Hepatic stellate cell (primary cell): ENCODE measurements around the gene TMEM217.
"Not testable (repeated sequence)": the region's sequence is repeated elsewhere in the genome, so short reads cannot be mapped to it uniquely, and the experiment has no call there.

Experiments
- DNase-seq: peaks from one replicate; pipeline ENCODE4 v3.0.0; 2011; ENCODE audit warnings: low spot score

TMEM217 gene

DNA sequence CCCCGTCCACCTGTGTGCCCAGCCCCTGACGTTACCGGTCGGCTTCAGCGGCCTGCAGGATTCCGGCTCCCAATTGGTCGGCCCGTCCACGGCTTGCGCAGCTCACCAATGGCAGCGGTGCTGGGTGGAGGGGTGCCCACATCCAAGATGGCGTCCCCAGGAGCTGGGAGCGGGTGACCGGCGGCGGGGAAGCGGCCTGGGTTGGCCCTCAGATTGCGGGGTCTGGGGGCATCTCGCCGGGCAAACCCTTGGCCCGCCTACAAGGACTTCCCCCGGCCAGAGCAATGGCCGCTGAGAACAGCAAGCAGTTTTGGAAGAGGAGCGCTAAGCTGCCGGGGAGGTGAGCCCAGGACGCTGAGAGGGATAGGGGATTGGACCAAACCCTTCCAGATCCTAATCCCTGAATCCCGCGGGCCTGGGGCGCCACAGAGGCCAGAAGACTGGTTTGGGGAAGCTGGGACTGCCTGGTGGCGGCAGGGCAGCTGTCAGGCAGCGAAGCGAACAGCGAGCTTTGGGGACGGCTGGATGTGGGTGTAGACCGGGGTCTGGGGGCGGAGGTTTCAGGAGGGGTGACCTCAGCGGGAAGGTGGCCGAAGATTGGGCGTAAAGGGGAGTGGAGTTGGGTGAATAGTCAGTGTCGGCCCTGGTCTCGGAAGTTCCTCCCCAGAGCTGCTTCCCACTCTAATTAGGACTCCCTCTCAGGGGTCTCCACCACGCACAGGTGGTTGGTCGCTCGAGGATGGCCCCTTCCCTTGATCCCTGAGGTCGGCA is at the start of gene TMEM217, which contains the start of gene TBC1D22B:
TSS of gene TMEM217 (minus strand) at position 511 of the 771 bp plus-strand sequence. CDS start 39,114 bp downstream, outside the sequence.
TSS of gene TBC1D22B (plus strand) at position 139 of the 771 bp plus-strand sequence. CDS start at position 285, 146 bp downstream.
- DNase-seq: peak; percentile 98

DNA sequence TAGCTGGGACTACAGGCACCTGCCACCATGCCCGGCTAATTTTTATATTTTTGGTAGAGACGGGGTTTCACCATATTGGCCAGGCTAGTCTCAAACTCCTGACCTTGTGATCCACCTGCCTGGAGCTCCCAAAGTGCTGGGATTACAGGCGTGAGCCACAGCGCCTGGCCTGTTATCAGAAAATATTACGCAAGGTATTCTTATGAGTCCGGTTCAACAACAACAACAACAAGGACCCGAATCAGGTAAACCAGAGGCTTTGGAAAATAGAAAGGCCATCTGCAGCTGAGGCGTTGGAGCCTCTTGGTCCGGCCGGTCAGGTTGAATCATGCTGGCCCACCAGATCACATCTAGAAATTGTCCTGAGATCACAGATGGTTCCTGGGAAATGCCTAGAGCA is 49.5 kb upstream of the TMEM217 start:
- not testable (repeated sequence) for DNase-seq

DNA sequence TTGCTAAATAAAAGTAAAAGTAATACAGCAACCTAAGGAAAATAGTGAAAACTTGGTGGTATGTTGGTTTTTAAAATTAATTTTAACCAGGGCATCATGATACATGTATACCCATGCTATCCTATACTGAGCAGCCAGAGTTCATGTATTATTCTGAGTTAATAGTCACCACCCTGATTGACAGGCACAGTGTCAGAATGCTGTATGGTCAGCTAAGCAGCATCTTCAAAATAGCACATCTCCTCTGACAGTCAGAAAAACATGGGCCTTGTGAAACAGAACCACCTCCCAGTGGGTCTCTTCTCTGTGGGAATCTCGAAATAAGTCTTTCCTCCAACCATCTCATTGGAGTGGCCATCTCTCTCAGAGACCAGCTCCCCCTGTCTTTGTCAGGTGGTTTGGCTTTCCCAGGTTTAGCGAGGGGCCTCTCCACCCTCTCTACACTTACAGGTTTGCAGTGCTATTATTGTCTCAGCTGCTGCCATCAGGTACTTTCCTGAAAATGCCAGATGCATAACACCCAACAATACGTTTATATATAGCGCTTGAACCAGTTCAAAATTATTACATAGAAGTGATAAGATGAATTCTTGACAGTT is 48.8 kb upstream of the TMEM217 start:
- DNase-seq: no peak

DNA sequence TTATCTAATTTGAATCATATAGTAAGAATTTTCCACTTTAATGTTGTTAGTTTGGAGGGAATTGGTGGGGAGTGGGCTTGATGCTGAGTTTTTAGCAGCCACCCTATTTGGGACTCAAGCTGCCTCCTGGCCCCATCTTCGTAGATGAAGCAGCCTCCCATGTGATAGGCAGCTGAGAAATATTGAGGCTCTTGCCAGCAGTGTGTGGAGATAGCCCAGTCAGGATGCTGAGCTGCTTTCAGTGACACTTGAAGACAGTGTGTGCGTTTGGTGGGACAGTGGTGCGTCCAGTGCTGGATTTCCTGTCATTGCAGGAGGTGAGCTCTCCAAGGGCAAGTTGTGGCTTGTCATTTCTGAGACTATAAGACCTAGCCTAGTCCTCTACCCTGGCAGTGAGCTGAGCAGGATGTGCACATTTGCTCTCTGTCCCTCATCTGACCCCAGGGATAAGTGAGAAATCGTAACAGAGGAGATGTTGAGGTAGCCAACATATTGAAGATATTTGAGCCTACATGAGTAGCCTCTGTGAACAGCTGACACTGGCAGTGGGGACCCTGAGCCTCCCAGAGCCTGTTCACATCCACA is 48.0 kb upstream of the TMEM217 start:
- DNase-seq: no peak

DNA sequence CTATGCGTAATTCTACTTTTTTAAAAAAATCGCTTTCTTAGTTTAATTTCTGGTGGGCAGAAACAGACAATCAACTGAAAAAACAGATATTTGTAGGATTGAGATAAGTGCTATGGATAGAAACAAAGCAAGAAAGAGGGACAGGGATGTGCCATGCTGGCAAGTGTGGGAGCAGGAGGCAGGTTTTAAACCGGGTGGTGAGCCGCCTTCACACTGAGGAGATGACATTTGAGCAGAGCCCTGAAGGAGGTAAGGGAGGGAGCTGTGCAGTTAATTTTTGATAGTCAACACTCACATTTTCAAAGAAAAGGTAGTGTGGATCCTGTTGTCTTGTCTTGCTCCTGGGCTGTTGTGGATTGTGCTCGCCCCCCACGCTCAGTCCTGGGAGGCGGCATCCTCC is 46.8 kb upstream of the TMEM217 start:
- no peak for DNase-seq

DNA sequence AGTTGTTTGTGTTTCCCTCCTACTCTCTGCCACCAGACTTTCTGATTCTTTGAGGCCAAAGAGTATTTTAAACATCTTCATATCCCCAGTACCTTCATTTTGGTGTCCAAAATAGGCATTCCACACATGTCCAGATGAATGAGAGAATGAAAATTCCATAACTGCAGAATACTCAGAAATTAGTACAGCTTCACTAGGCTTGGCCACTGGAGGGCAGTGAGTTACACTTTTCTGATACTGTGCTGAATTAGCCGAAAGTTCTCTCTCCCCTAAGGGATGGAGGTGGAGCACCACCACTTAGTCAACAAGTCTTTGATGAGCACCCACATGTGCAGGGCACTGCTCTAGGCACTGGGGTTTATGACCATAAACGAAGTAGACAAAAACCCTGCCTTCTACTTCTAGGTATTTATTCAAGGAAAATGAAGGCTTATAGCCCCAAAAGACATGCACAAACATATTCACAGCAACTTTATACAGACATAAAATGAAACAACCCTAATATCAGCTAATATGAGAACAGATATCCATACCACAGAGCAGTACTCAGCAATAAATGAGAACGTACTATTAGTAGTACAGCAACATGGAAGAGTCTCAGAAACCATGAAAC is 46.1 kb upstream of the TMEM217 start:
- DNase-seq: peak; percentile 53

DNA sequence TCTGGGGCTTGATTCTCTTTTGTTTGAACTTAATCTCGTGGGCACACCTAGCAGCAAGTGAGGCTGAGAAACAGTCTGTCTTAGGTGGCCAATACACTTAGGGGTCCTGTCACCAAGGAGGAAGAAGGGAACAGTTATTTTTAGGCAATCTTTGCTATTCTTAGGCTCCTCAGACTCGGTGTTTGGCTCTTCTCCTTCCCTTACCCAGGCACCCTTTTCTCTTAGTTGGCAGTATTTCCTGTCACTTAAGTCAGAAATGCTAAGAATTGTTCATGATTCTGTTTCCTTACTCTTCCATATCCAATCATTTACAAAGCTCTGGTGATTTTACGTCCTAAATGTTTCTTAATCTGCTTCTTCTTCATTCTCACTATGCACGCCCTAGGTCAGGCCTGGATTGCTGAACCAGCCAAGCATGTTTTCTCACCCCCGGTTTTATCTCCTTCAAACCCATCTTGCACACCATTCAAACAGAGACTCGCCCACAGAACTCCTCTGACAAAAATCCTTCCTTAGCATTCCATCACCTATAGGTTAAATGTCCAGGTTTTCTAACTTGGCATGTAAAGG is 45.2 kb upstream of the TMEM217 start:
- DNase-seq: no peak

DNA sequence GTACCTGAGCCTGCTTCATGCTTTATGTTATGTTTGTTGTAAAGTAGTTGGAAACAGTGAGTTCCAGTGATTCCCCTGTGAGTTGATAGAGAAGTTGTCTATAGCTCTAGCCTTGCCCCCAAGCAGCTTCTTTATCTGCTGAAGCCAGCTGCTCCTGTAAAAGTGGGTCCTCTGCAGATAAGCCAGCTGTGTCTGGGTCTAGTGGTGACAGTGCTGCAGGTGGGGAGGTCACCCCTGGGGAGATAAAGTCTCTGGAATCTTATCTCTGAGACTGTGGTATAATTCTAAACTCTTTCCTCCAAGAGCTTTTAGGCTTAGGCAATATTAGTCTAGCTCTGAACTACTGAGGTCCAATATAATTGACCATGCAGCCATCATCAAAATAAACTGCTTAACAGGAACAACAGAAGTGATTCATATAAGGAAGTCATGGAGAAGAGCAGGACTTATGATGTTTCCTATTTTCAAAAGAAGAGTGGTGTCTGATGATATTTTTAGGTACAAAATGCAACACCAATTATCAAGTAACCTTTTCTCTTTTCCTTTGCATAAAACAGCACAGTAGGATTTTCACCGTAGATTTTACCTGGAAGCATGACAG is 44.2 kb upstream of the TMEM217 start:
- DNase-seq: no peak

DNA sequence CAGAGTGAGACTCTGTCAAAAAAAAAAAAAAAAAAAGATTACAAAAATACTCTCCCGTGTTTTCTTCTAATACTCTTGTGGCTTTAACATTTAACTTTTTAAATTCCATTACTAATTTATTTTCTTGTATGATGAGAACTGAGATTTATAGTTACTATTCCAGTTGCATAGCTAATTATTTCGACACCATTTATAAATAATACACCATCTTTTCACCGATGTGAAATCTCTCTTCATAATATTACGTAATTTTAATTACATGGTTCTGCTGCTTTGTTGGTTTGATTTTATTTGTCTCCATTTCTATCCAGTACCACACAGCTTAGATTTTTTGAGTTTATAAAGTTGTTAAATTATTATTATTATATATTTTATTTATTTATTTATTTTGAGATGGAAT is 42.0 kb upstream of the TMEM217 start:
- no peak for DNase-seq

DNA sequence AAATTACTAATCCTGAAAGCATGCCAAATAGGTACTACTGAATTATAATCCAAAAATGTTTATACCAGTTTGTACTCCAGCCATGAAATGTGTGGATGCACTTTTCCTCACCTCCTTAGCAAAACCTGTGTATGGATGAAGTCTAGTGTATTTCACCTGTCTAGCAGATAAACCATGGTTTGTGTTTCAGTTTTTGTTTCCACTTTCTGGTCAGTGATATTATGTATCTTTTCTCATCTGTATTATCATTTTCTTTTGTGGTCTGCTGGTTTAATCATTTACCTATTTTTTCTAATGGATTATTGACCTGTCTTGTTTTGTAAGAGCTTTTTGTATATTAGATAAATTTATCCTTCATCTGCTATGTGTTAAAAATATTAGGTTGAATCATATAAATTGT is 41.0 kb upstream of the TMEM217 start:
- DNase-seq: no peak

DNA sequence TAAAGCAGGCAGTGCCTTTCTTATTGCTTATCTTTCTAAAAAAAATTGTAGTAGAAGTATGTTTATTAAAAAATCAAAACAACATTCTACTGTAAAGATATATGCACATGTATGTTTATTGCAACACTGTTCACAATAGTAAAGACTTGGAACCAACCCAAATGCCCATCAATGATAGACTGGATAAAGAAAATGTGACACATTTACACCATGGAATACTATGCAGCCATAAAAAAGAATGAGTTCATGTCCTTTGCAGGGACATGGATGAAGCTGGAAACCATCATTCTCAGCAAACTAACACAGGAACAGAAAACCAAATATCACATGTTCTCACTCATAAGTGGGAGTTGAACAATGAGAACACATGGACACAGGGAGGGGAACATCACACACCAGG is 39.7 kb upstream of the TMEM217 start:
- DNase-seq: not testable (repeated sequence)

DNA sequence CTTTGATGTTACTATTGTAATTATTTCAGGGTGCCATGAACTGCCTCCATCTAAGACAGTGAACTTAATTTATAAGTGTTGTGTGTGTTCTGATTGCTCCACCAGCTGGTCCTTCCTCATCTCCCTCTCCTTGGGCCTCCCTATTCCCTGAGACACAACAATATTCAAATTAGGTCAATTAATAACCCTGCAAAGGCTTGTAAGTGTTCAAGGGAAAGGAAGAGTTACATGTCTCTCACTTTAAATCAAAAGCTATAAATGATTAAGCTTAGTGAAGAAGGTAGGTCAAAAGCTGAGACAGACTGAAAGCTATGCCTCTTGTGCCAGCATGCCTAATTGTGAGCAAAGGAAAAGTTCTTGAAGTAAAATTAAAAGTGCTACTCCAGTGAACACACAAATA is 35.5 kb upstream of the TMEM217 start:
- DNase-seq: no peak

DNA sequence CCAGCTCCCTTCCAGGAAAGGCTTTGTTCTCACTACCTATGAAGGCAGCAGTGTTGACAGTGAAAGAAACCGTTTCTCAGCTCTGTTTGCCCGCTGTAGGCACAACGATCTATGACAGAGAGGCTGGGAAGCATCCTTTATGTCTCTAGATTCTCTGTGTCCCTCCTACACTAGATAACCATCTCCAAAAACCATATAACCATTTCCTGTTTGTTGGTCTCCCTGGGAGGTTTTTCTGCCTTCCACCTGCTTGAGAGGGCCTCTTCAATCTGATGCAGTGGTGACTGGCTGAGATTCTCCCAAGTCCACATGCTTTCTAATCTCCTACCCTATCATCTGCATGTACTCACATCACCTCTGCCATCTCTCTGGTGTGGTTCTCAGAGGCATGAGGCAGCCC is 32.0 kb upstream of the TMEM217 start:
- no peak for DNase-seq

DNA sequence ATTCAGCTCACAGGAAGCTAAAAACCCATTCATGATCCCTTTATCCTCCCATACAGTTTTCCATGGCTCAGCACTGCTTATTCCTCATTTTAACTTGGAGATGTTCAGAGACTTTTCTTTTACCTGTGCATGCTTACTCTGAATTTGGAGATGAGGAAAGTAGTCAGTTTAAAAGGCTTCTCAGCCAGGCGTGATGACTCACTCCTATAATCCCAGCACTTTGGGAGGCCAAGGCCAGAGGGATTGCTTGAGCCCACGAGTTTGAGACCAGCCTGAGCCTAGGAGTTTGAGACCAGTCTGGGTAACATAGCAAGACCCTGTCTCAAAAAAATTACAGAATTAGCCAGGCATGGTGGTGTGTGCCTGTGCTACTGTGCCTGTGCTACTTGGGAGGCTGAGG is 30.3 kb upstream of the TMEM217 start:
- DNase-seq: no peak

DNA sequence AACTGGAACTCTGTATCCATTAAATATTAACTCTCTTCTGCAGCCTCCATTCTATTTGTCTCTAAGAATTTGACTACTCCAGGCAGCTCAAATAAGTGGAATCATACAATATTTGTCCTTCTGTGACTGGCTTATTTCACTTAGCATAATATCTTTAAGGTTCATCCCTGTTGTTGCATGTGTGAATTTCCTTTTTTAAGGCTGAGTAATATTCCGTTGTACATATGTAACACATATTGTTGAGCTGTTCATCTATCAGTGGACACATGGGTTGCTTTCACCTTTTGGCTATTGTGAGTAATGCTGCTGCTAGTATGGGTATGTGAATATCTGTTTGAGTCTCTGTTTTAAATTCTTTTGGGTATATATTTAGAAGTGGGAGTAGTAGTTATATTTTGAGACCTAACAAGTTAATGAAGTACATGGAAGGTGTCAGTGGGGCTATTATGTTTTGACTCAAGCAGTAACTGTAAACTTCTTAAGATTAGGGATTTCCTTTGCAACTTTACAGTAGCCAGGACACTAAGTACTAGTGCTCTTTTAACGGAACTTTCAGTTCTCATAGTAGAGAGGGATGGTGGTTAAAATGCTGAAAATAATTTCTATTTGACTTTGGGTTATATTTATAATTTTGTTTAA is 29.7 kb upstream of the TMEM217 start:
- DNase-seq: no peak

DNA sequence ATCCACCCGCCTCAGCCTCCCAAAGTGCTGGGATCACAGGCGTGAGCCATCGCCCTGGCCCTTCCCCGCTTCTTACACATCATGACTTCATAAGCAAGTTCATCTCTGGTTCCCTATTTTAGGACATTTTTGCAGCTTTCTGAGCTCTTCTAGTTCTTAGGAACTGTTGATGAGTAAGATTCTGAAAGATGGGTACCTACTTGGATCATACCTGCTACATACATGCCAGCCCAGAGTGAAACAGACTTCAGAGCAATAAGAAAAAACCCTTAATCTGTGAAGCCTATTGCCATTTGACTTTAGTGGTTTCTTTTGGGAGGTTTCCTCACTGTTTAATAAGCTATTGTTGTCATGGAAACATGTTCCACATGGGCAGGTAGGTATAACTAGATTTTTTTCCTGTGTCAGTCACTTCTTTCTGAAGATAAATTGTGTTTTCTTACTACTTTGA is 27.9 kb upstream of the TMEM217 start:
- no peak for DNase-seq

DNA sequence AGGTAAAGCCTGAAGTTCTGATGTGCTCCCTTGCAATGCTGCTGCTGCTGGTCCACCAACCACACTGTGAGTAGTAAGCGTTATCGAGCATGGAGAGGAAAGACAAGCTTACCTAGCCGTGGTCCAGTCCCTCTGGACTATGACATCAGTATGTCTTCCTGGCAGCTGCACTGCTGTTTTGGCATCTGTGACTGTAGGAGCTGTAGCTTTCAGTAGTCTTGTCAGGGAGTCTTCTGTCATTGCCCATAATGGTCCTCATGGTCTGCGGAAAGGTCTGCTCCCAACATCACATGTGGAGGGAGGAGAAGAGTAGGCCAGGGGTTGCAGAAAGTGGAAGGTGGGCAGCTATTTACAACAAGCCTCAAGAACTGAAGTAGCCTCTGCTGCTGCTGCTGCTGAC is 26.8 kb upstream of the TMEM217 start:
- DNase-seq: no peak

DNA sequence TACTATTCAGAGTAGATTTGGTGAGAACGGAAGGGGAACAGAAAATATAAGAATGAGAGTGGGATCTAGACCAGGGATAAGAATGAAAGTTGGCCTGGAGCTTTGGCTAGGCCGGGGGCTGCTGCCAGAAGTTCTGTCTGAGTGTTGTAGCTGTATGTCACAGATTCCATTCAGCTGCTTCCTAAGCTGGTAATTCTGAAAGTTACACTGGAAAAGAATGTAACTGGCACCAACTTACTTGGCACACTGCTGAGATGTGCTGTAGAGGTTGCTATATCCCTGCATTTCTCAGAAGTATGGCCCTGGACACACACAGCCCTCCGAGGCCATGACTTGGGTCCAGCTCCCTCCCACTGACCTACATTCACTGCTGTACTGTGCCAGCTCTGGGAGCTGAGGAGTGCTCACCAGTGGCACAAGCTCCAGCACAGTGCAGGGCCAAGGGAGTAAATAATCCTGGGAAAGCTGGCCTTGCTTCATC is 25.8 kb upstream of the TMEM217 start:
- no peak for DNase-seq

DNA sequence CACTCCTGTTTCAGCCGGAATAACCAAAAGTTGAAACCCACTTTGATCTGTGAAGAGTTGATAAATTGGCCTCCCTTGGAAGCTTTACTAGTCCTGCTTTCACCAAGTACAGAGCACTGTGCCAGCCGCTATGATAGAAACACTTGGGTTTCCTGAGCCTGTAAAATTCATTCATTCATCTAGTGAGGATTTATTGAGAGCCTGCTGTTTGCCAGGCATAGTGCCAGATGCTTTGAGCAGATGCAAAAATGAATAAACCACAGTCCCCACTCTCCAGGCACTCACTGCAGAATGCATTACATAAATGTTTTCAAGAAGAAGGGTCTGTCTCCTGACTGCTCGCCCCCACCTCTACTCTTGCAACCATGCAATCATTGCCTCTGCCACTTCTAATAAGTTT is 25.3 kb upstream of the TMEM217 start:
- no peak for DNase-seq

DNA sequence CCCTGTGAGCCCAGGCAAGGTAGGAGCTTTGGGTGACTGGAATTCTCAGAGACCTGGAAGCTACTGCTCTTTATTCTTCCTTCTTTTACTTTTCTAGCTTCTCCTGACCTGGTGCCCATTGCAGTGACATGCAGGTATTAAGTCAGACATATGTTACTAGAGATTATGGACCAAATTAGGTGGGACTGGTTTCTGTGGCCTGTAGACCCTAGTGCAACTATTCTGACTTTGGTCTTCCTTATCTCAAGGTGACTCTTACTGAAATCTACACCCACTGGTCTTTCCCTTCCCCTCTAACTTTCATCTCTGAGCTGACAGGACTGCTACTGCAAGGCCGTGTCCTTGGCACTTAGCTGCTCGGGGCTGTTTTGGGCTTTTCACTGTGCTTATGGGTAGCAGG is 24.4 kb upstream of the TMEM217 start:
- DNase-seq: no peak

DNA sequence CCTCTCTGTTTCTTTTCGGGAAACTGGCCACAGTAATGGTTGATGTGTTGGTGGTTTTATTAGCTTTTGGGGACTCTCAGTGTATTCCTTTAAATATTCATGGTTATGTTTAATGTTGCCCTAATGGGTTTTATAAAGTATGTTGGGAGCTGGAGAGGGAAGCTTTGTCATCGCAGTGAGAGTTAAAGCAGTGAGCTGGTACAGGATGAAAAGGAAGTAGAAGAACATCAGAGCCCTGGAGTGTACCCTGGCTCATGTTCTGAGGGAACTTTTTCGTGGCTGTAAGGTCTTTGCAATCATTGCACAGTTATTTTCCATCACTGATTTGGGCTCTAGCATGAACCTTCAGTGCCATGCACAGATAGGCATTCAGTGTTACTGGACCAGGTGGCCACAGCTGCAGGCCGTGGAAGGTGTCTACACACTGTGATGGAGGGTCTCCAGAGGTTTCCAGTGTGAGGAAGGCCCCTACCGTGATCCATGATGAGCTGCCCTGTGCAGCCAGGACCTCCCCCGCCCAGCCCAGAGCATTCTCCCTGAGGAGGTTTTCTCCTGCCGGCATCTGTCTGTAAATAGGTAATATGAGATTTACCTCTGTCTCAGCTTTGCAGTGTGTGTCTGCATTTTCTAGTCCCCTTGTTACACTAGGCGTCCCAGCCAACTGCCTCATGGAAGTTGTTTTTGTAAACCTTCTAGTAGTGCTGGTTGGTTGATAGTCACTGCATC is 22.4 kb upstream of the TMEM217 start:
- DNase-seq: no peak
